DOHH2 (cell line): ENCODE data around the gene TRMT1L.

Experiments used
- H3F3A ChIP-seq: fragments of 200-600 bp; sonication (generic), shearing (Covaris generic); 2 replicates; pipeline ENCODE4 v1.6.0; 2016; ENCODE audit warnings: antibody characterized with exemption, mild to moderate bottlenecking; ENCODE audit not compliant: control insufficient read depth, insufficient read depth
- H3K27ac ChIP-seq: fragments of 200-600 bp; sonication (generic); 2 replicates; pipeline ENCODE4 v1.5.1; 2014; ENCODE audit warnings: low read depth, mild to moderate bottlenecking, low read length, moderate library complexity
- H3K27me3 ChIP-seq: fragments of 200-600 bp; sonication (generic); 2 replicates; pipeline ENCODE4 v1.6.1; 2014; ENCODE audit warnings: mild to moderate bottlenecking, low read length, mixed read lengths; ENCODE audit not compliant: control insufficient read depth
- H3K36me3 ChIP-seq: fragments of 200-600 bp; sonication (generic); 2 replicates; pipeline ENCODE4 v1.6.1; 2014; ENCODE audit warnings: mild to moderate bottlenecking, low read length, moderate library complexity, mixed read lengths; ENCODE audit not compliant: control insufficient read depth
- H3K4me1 ChIP-seq: fragments of 200-600 bp; sonication (generic); 2 replicates; pipeline ENCODE4 v1.6.1; 2014; ENCODE audit warnings: mild to moderate bottlenecking, low read length, mixed read lengths; ENCODE audit not compliant: control insufficient read depth
- H3K4me2 ChIP-seq: fragments of 200-600 bp; sonication (generic); 2 replicates; pipeline ENCODE4 v1.6.0; 2014; ENCODE audit warnings: mild to moderate bottlenecking, low read length, moderate library complexity
- H3K4me3 ChIP-seq: fragments of 200-600 bp; sonication (generic); 2 replicates; pipeline ENCODE4 v1.5.1; 2014; ENCODE audit warnings: mild to moderate bottlenecking, low read length, mixed read lengths
- H3K79me2 ChIP-seq: fragments of 200-600 bp; sonication (generic); 2 replicates; pipeline ENCODE4 v1.6.1; 2014; ENCODE audit warnings: mild to moderate bottlenecking, low read length, mixed read lengths; ENCODE audit not compliant: control insufficient read depth
- H3K9me2 ChIP-seq: fragments of 200-600 bp; sonication (generic); replicated peaks from 2 replicates; pipeline ENCODE4 v1.6.1; 2014; ENCODE audit warnings: mild to moderate bottlenecking, low read length, mixed read lengths; ENCODE audit not compliant: control insufficient read depth
- H3K9me3 ChIP-seq: fragments of 200-600 bp; sonication (generic); 2 replicates; pipeline ENCODE4 v1.6.1; 2014; ENCODE audit warnings: antibody characterized with exemption, low read length, mixed read lengths; ENCODE audit not compliant: control insufficient read depth, insufficient read depth
- H4K20me1 ChIP-seq: fragments of 200-600 bp; sonication (generic); 2 replicates; pipeline ENCODE4 v1.6.0; 2014; ENCODE audit warnings: low read depth, mild to moderate bottlenecking, antibody characterized with exemption, low read length, moderate library complexity; ENCODE audit not compliant: control insufficient read depth, insufficient read depth
- EZH2phosphoT487 ChIP-seq: fragments of 200-600 bp; sonication (generic); IDR thresholded peaks from 2 replicates; pipeline ENCODE4 v1.6.1; 2017; ENCODE audit warnings: borderline replicate concordance, mild to moderate bottlenecking, antibody characterized with exemption, low read length, moderate library complexity, mixed read lengths
- TF ChIP-seq, protein P1 (sequence below): fragments of 200-600 bp; sonication (generic); IDR thresholded peaks from one replicate; pipeline ENCODE4 v1.5.1; 2014; ENCODE audit warnings: antibody characterized with exemption, mild to moderate bottlenecking, low read depth, low read length; ENCODE audit not compliant: poor library complexity, severe bottlenecking

TRMT1L gene

GRCh38 chr1:185112356-185112755 lies 44.4 kb downstream of the TRMT1L start:
- Histone ChIP-seq H4K20me1 (no peaks in the 10 kb centered on the region), H3K27ac (no peak overlapping the region), H3K9me2 (no peaks in the 10 kb centered on the region), H3K36me3 (no peaks in the 10 kb centered on the region), H3K9me3 (peaks cover 3% of the 10 kb centered on the region; the same call in 1 of the 2 replicates), H3K4me3 (no peak overlapping the region), H3K4me1 (no peaks in the 10 kb centered on the region), H3K4me2 (no peak overlapping the region), H3F3A (no peaks in the 10 kb centered on the region; the same call in 1 of the 2 replicates), H3K27me3 (no peaks in the 10 kb centered on the region), H3K79me2 (no peaks in the 10 kb centered on the region)
- TF ChIP-seq, protein P1, sequence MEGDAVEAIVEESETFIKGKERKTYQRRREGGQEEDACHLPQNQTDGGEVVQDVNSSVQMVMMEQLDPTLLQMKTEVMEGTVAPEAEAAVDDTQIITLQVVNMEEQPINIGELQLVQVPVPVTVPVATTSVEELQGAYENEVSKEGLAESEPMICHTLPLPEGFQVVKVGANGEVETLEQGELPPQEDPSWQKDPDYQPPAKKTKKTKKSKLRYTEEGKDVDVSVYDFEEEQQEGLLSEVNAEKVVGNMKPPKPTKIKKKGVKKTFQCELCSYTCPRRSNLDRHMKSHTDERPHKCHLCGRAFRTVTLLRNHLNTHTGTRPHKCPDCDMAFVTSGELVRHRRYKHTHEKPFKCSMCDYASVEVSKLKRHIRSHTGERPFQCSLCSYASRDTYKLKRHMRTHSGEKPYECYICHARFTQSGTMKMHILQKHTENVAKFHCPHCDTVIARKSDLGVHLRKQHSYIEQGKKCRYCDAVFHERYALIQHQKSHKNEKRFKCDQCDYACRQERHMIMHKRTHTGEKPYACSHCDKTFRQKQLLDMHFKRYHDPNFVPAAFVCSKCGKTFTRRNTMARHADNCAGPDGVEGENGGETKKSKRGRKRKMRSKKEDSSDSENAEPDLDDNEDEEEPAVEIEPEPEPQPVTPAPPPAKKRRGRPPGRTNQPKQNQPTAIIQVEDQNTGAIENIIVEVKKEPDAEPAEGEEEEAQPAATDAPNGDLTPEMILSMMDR, result no peak
- TF ChIP-seq EZH2phosphoT487, result no peak

- no peak overlapping the region for H3K4me3 ChIP-seq
- H3K79me2 ChIP-seq, result no peaks in the 10 kb centered on the region
- H3K27ac ChIP-seq, result no peak overlapping the region
- no peak overlapping the region for H3K4me2 ChIP-seq
- H4K20me1 ChIP-seq, result no peaks in the 10 kb centered on the region
- no peaks in the 10 kb centered on the region for H3K4me1 ChIP-seq
- no peaks in the 10 kb centered on the region for H3K27me3 ChIP-seq
- no peaks in the 10 kb centered on the region for H3K36me3 ChIP-seq
- TF ChIP-seq EZH2phosphoT487, result no peak
- TF ChIP-seq, protein P1, result no peak
- no peaks in the 10 kb centered on the region; the same call in 1 of the 2 replicates for H3F3A ChIP-seq
- H3K9me3 ChIP-seq, result peaks cover 3% of the 10 kb centered on the region; the same call in 1 of the 2 replicates
- H3K9me2 ChIP-seq, result no peaks in the 10 kb centered on the region
These were observed 44.9 kb downstream of the TRMT1L start for GRCh38 chr1:185111873-185112272.

GRCh38 chr1:185110145-185110544 lies 46.6 kb downstream of the TRMT1L start:
- no peak overlapping the region for H3K4me3 ChIP-seq
- no peaks in the 10 kb centered on the region for H3K27me3 ChIP-seq

More at GRCh38 chr1:185110145-185110544, 46.6 kb downstream of the TRMT1L start:
- Histone ChIP-seq H3K27ac (no peak overlapping the region), H3K4me1 (no peaks in the 10 kb centered on the region), H3K36me3 (no peaks in the 10 kb centered on the region), H3K4me2 (no peak overlapping the region), H3F3A (no peaks in the 10 kb centered on the region; the same call in 1 of the 2 replicates), H3K9me3 (peaks cover 3% of the 10 kb centered on the region; the same call in 1 of the 2 replicates), H4K20me1 (no peaks in the 10 kb centered on the region), H3K9me2 (no peaks in the 10 kb centered on the region), H3K79me2 (no peaks in the 10 kb centered on the region)
- TF ChIP-seq, protein P1, result no peak
- TF ChIP-seq EZH2phosphoT487, result no peak
